Measurements from ENCODE around the gene XXYLT1. TPM values are rescaled to one million over a fixed set of nuclear protein-coding genes. Genes with fewer than 3 reads are reported as not detected.

XXYLT1 gene
- polyA plus RNA-seq, 3 donors from 2014 or later, result 5.3 to 15.7 (median 5.6) TPM

DNA sequence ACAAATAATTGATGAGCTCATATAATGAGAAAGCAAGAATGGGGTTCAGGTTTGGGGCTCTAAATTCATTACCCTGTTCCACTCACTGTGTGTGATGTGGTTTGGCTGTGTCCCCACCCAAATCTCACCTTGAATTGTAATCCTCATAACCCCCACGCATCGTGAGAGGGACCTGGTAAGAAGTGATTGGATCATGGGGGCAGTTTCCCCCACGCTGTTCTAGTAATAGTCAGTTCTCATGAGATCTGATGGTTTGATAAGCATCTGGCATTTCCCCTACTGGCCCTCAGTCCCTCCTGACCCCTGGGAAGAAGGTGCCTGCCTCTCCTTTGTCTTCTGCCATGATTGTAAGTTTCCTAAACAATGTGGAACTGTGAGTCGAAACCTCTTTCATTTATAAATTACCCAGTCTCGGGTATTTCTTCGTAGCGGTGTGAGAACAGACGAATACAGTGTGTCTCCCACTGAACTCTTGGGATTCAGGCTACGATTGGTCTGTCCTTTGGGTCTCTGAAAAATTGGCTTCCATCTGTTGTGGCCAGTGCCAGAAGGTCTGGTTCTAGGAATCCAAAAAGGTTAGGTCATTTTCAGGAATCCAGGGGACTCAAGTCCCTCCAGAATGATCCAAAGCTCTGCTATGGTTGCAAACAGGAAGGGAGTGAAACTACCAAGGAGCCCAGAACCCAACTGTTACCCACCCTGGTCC lies 87.7 kb downstream of the XXYLT1 start:
- Mint-ChIP-seq H3K4me1 (peaks cover 8 to 16% of the 10 kb centered on the region in 2 donors), H3K4me3 (no peak overlapping the region), H3K27me3 (ENCODE audit: low read depth in 3 of 3) (peaks cover 0 to 5% (median 0%) of the 10 kb centered on the region in 3 donors), H3K36me3 (peaks cover 0 to under 1% (median 0%) of the 10 kb centered on the region in 3 donors), H3K9me3 (no peaks in the 10 kb centered on the region), H3K27ac (no peak overlapping the region)
- DNase-seq, result no peak

DNA sequence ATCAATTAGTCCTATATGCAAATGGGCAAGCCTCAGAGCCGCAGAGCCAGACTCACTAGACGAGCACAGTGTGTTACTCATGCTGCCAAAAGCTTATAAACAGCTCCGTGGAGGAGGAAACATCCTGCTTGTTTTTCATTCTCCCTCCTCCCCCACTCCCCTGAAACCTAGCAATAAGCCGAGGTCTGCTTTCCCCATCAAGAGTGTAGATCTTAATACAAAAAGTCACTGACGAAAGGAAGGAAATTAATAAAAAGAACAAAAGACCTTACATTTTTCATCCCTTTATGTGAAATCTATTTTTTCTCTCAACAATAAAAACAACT lies 88.5 kb downstream of the XXYLT1 start:
- Mint-ChIP-seq H3K36me3 (peaks cover 0 to 4% (median 0%) of the 10 kb centered on the region in 3 donors), H3K4me3 (no peak overlapping the region), H3K9me3 (no peaks in the 10 kb centered on the region), H3K4me1 (peaks cover 8 to 16% of the 10 kb centered on the region in 2 donors), H3K27me3 (ENCODE audit: low read depth in 3 of 3) (peaks cover 0 to 5% (median 0%) of the 10 kb centered on the region in 3 donors), H3K27ac (no peak overlapping the region)
- no peak for DNase-seq

DNA sequence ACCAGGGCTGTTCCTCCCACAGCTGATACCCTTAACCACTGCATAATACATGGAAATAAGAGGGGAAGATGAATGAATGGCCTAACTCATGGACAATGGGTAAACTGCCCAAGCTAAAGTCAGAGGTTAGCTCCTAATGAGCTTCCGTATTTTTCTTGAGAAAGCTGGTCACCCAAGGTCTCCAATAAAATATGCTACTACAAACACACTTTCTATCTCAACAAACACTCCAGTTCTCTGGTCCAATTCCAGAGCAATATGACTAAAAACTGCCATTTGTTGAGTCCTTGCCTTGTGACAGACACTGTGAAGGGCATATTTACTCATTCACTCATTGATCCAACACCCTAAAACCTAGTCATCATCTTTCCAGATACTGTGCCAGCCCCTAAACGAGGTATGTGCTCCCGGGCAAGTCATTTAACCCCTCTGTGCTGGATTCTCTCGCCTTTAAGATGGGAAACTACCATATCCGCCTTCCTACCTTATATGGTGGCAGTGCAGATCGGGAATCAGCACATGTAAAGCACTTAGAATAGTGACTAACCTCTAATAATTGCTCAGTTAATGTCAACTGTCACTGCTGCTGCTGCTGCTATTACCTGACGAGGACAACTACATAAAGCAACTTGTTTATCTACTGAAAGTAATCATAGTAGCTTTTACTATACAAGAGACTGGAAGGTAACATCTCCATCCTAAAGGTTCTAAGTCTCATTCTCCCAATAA lies 89.1 kb downstream of the XXYLT1 start:
- DNase-seq, result no peak
- H3K4me3 Mint-ChIP-seq, result no peak overlapping the region
- peaks cover 0 to 4% (median 0%) of the 10 kb centered on the region in 3 donors for H3K36me3 Mint-ChIP-seq
- H3K4me1 Mint-ChIP-seq, result peaks cover 8 to 16% of the 10 kb centered on the region in 2 donors
- H3K9me3 Mint-ChIP-seq, result no peaks in the 10 kb centered on the region
- H3K27me3 Mint-ChIP-seq (ENCODE audit: low read depth in 3 of 3), result peaks cover 0 to 5% (median 0%) of the 10 kb centered on the region in 3 donors
- no peak overlapping the region for H3K27ac Mint-ChIP-seq

DNA sequence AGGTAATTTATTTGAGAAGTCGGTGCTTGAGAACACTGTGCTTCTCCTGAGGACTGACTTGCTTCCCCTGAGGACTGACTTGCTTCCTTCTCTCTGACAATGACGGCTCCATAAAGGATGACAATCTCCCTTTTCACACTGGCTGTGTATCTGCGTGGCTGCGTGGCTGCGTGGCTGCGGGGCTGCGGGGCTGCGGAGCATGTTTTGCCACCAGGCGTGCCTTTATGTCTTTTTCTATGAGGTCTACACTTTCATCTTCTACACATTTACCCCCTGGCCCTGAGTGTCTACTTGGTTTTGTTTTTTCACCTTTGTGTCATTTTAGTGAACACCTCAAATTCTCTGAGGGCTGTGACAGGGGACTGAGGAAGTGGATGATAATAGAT lies 89.9 kb downstream of the XXYLT1 start:
- peaks cover 0 to 4% (median 0%) of the 10 kb centered on the region in 3 donors for H3K36me3 Mint-ChIP-seq
- H3K9me3 Mint-ChIP-seq, result no peaks in the 10 kb centered on the region
- no peak overlapping the region for H3K4me3 Mint-ChIP-seq
- H3K27me3 Mint-ChIP-seq (ENCODE audit: low read depth in 3 of 3), result peaks cover 0 to 2% (median 0%) of the 10 kb centered on the region in 3 donors
- H3K27ac Mint-ChIP-seq, result no peak overlapping the region
- DNase-seq, result no peak
- peaks cover 1 to 10% of the 10 kb centered on the region in 2 donors for H3K4me1 Mint-ChIP-seq

DNA sequence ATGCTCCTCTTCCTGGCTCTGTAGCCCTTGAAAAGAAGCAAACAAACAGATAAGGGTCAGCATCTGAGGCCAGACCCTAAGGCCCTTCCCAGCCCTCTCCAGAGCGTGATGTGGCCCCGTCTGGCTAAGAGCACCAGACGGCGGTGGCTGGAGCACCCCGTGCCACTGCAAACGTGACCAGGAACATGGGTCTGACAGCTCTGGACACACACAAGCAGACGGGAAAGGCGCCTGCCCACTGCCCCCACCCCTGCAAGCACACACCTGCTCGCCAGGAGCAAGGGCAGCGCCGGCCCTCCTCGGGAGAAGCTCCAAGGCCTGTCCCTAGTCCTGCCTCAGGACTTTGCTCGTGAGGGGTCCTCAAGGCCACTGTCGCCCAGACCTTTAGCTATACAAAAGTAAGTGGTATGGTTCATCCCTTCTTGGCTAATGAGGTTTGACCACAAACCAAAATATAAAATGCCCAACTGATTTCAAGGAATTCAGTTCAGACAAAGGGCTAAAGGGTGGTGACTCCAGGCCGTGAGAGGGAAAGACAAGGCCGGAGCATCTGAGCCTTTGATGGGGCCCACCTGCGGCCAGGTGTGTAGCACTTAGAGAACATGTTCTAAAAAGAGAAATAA lies 90.4 kb downstream of the XXYLT1 start:
- Mint-ChIP-seq H3K4me1 (peaks cover 0 to 5% of the 10 kb centered on the region in 2 donors), H3K36me3 (peaks cover 0 to 7% (median 0%) of the 10 kb centered on the region in 3 donors), H3K27me3 (ENCODE audit: low read depth in 3 of 3) (peaks cover 0 to 1% (median 0%) of the 10 kb centered on the region in 3 donors), H3K4me3 (no peak overlapping the region), H3K9me3 (no peaks in the 10 kb centered on the region), H3K27ac (no peak overlapping the region)
- DNase-seq, result no peak

DNA sequence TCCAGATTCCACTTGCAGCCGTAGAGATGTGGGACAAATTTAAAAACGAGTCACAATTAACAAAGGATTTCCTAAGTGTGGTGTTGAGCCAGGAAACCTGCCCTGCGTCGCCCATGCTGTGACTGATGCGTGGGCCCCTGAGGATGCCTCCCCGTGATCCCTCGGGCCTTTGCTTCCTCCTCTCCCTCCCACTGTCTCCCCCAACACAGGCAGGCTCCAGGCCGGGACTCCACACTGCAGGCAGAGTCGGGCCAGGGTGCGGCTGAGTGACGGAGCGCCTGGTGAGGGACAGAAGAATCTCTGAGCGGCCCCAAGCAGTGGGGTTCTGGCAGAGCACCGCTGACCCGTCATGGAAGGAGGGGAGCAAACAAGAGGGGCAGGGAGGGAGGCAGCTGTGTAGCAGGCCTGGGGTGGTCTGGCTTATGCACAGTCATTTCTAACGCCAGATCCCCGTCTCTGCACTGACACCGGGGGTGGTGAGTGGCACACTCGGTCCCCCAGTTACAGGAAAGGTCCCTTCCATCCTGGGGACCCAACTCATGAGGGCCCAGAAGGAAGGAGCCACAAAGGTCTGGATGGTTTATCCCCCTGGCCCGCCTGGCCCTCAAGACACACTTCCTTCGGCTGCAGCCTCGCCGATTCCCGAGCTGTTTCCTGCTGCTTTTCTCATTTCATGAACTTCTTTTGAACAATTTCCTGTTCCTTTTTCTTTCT lies 91.0 kb downstream of the XXYLT1 start:
- H3K27me3 Mint-ChIP-seq (ENCODE audit: low read depth in 3 of 3), result peaks cover 0 to 1% (median 0%) of the 10 kb centered on the region in 3 donors
- H3K4me3 Mint-ChIP-seq, result no peak overlapping the region
- no peak overlapping the region for H3K27ac Mint-ChIP-seq
- H3K9me3 Mint-ChIP-seq, result no peaks in the 10 kb centered on the region
- DNase-seq, result no peak
- peaks cover 0 to 2% of the 10 kb centered on the region in 2 donors for H3K4me1 Mint-ChIP-seq
- peaks cover 0 to 14% (median 4%) of the 10 kb centered on the region in 3 donors for H3K36me3 Mint-ChIP-seq

DNA sequence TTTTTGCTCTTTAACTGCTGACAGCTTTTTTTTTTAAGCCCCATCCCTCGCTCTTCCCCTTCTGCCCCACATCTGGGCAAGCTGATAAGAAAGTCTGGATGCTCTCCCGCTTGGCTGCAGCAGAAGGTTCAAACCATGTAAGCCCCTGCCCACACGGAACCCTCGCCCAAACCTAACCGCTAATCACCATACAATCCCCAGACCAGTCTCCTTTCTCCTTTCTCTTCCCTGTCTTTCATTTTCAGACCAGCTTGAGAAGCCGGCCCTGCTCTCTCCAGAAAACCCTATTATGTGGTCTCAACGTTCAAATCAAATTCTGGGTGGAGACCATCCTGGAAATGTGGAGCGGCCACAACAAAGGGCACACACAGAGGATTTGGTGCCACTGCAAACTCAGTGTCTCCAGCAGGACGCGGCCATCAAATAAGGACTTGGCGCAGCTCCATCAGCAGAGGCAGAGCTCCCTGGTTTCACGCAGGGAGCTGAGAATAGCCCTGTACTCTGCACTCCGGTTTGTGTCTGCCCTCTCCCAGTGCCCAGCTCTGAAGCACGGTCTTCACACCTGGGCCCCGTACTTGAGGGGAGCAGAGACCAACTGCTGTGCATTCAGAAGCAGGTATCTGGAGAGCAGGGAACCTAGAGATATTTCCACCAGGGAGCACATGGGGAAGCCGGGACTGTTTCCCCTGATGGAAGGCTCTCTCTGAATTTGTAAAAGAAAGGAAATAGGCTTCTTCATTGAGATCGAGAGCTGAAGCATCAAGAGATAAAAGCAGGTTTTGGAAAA lies 92.6 kb downstream of the XXYLT1 start:
- H3K9me3 Mint-ChIP-seq, result no peaks in the 10 kb centered on the region
- peaks cover 0 to 15% (median 4%) of the 10 kb centered on the region in 3 donors for H3K36me3 Mint-ChIP-seq
- DNase-seq, result no peak
- H3K27me3 Mint-ChIP-seq (ENCODE audit: low read depth in 3 of 3), result no peaks in the 10 kb centered on the region
- H3K4me3 Mint-ChIP-seq, result peak overlapping the region in 1 of 5 donors; percentile 44
- no peaks in the 10 kb centered on the region for H3K4me1 Mint-ChIP-seq
- H3K27ac Mint-ChIP-seq, result peak overlapping the region in 1 of 6 donors; percentile 45

DNA sequence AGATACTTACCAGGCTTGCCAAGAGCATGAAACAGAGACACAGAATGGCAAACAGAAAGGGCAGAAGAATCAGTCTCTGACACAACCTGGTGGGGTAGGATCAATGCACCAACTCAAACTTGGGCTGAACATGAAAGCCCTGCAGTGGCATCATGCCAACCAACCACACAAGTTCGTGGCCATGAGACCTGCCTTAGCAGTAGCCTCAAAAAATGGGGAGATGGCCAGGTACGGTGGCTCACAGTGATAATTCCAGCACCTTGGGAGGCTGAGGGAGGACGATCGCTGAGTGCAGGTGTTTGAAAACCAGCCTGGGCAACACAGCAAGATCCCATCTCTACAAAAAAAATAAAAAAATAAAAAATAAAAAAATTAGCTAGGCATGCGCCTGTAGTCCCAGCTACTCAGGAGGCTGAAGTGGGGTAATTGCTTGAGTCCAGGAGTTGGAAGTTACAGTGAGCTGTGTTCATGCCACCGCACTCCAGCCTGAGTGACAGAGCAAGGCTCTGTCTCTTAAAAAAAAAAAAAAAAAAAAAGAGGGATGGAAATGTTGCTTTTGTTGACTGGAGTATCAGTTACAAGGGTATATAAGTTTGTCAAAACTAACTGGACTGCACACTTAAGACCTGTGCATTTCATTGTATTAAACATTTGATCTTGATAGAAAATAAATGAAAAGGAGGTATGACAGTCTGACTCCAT lies 93.4 kb downstream of the XXYLT1 start:
- DNase-seq, result no peak
- Mint-ChIP-seq H3K4me3 (no peak overlapping the region), H3K27ac (no peak overlapping the region), H3K4me1 (no peaks in the 10 kb centered on the region), H3K9me3 (no peaks in the 10 kb centered on the region), H3K36me3 (peaks cover 0 to 15% (median 4%) of the 10 kb centered on the region in 3 donors), H3K27me3 (ENCODE audit: low read depth in 3 of 3) (no peaks in the 10 kb centered on the region)

DNA sequence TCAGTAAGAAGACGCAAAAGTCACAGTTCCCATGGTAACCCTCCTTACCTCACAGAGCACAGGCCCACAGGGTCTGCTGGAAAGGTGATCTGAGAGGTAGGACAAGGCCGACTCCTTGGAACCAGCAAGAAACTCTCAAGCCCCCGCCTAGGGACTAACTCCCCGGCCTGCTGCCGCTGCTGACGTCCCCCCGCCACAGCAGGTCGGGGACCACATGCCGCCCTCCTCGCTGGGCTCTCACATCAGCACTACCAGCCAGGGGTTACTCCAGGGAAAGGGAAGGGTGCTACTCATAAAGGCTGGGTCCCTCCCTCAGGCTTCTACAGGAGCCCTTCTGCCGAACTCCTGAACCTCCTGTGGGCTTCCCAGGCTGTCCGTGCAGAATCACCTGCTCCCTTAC lies 94.2 kb downstream of the XXYLT1 start:
- Mint-ChIP-seq H3K27ac (no peak overlapping the region), H3K4me1 (no peaks in the 10 kb centered on the region), H3K9me3 (no peaks in the 10 kb centered on the region), H3K27me3 (ENCODE audit: low read depth in 3 of 3) (no peaks in the 10 kb centered on the region), H3K36me3 (peaks cover 0 to 15% (median 4%) of the 10 kb centered on the region in 3 donors), H3K4me3 (no peak overlapping the region)
- DNase-seq, result no peak

DNA sequence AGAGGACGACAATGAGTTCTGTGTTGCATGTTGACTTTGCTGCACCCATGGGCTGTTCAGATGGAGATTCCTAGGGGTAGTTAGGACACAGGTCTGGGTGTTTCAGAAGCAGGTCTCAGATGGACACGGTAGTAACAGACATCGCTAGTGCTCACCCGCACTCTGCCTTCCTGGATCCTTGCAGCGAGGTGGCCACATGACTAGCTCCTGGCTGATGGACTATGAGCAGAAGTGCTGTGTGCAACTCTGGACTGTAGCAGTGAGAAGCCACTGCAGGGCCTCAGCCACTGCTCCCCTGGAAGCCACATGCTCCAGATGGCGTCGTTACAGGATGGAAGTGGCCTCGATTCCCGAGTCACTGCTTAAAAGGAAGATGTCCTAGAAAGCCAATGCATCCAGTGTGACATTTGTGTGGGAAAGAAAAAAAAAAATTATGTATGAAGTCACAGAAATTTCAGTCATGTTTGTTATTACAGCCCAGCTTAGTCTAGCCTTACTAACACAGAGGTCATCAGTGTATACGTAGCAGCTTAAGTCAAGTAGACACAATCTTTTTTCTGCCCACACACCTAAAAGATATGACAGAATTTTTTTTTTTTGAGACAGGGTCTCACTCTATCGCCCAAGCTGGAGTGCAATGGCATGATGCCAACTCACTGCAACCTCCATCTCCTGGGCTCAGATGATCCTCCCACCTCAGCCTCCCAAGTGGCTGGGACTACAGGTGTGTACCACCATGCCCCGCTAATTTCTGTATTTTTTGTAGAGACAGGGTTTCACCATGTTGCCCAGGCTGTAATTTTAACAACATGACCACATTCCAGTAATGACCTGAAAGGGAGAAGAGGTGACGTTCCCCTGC lies 95.3 kb downstream of the XXYLT1 start:
- no peaks in the 10 kb centered on the region for H3K4me1 Mint-ChIP-seq
- H3K9me3 Mint-ChIP-seq, result no peaks in the 10 kb centered on the region
- peaks cover 0 to 15% (median 4%) of the 10 kb centered on the region in 3 donors for H3K36me3 Mint-ChIP-seq
- H3K27me3 Mint-ChIP-seq (ENCODE audit: low read depth in 3 of 3), result no peaks in the 10 kb centered on the region
- no peak overlapping the region for H3K4me3 Mint-ChIP-seq
- DNase-seq, result no peak
- peak overlapping the region in 1 of 6 donors; percentile 1 for H3K27ac Mint-ChIP-seq

DNA sequence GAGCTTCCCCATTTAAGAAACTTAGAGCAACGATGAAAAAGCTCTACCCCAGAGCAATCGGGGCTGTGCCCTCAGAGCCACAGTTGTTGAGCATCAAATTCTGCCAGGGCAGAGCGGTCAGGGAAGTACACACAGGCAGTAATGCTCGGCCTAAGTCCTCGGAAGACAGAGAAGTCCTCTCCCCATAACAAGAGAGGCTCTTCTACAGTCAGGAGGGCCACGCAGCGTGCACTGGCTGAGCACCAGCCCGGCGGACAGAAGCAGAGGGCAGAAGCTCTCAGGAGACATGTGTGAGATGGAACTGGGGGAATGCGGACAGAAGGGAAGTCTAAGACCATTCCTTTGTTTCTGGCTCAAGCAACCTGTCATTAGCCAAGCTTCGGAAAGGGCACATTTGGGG lies 95.9 kb downstream of the XXYLT1 start:
- Mint-ChIP-seq H3K9me3 (no peaks in the 10 kb centered on the region), H3K4me1 (no peaks in the 10 kb centered on the region), H3K36me3 (peaks cover 0 to 15% (median 4%) of the 10 kb centered on the region in 3 donors), H3K4me3 (no peak overlapping the region), H3K27me3 (ENCODE audit: low read depth in 3 of 3) (no peaks in the 10 kb centered on the region), H3K27ac (peak overlapping the region in 1 of 6 donors; percentile 1)
- no peak for DNase-seq

DNA sequence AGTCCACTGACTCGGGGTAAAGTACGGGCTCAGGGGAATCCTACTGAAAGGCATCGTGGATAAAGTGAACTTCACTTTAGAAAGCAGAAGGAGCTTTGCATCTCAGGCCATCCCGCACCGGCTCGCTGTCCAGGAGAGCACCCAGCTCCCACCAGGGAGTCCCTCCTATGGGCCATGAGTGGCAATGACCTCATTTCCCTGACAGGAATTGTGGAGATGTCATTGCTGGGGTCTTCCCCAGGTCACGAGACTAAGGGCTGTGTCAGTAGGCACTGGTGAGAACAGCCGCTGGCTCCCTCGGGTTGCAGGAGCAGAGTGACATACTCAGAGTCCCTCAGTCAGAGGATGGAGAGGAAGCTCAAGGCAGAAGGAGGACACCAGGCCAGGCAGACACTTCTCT lies 97.3 kb downstream of the XXYLT1 start:
- peaks cover 0 to 15% (median 4%) of the 10 kb centered on the region in 3 donors for H3K36me3 Mint-ChIP-seq
- H3K27ac Mint-ChIP-seq, result no peak overlapping the region
- no peaks in the 10 kb centered on the region for H3K4me1 Mint-ChIP-seq
- DNase-seq, result no peak
- H3K27me3 Mint-ChIP-seq (ENCODE audit: low read depth in 3 of 3), result no peaks in the 10 kb centered on the region
- H3K9me3 Mint-ChIP-seq, result no peaks in the 10 kb centered on the region
- H3K4me3 Mint-ChIP-seq, result no peak overlapping the region
